HG03442 (cell line): ENCODE data around the gene VEGFD.
"Not testable (repeated sequence)": the region's sequence is repeated elsewhere in the genome, so short reads cannot be mapped to it uniquely, and the experiment has no call there.

ENCODE experiments used
- ATAC-seq: cut with Tn5 transposase; IDR thresholded peaks from one replicate; pipeline ENCODE4 v1.9.1; 2021; ENCODE audit warnings: mild to moderate bottlenecking, moderate library complexity; ENCODE audit not compliant: unreplicated experiment

Gene VEGFD

GRCh38 chrX:15314472-15314871 is 69.7 kb downstream of the VEGFD start:
- ATAC-seq = no peak

DNA sequence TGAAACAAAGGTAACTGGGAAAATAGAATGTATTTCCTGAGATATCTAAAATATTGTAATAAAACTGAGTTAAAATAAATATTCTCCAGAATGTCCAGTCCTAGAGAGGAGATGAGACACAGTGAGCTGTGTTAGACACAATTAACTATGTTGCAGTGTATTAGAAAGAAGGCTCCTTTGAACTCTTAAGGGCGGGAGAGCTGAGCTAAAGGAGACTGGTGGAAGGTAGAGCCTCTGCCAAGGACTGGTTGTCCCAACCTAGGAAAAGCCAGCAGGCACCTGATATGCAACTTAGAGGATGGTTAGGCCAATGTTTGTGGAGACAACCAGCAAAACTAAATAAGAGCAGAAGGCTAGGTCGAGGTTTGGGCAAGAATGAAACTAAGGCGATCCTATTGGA is 73.1 kb downstream of the VEGFD start:
- ATAC-seq = no peak

GRCh38 chrX:15310117-15310516 is 74.1 kb downstream of the VEGFD start:
- no peak for ATAC-seq

DNA sequence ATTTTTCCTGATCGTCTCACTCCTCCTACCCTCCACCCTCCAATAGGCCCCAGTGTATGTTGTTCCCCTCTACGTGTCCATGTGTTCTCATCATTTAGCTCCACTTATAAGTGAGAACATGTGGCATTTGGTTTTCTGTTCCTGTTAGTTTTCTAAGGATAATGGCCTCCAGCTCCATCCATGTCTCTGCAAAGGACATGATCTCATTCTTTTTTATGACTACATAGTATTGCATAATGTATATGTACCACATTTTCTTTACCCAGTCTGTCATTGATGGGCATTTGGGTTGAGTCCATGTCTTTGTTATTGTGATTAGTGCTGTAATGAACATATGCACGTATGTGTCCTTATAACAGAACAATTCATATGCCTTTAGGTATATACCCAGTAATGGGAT is 78.3 kb downstream of the VEGFD start:
- ATAC-seq = not testable (repeated sequence)

DNA sequence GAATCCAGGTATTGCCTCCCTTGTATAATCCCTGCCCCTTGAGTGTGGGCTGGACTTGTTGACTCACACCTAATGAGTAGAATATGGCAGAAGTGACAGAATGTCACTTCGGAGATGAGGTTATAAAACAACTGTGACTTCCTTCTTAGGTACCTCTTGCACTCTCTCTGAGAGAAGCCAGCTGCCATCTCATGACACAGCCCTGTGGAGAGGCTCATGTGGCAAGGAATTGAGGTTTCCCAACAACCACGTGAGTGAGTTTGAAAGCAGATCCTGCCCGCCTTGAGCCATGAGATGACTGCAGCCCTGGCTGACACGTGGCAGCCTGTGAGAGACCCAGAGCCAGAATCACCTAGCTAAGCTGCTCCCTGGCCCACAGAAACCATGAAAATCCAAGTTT is 82.3 kb downstream of the VEGFD start:
- peak; percentile 57 for ATAC-seq

DNA sequence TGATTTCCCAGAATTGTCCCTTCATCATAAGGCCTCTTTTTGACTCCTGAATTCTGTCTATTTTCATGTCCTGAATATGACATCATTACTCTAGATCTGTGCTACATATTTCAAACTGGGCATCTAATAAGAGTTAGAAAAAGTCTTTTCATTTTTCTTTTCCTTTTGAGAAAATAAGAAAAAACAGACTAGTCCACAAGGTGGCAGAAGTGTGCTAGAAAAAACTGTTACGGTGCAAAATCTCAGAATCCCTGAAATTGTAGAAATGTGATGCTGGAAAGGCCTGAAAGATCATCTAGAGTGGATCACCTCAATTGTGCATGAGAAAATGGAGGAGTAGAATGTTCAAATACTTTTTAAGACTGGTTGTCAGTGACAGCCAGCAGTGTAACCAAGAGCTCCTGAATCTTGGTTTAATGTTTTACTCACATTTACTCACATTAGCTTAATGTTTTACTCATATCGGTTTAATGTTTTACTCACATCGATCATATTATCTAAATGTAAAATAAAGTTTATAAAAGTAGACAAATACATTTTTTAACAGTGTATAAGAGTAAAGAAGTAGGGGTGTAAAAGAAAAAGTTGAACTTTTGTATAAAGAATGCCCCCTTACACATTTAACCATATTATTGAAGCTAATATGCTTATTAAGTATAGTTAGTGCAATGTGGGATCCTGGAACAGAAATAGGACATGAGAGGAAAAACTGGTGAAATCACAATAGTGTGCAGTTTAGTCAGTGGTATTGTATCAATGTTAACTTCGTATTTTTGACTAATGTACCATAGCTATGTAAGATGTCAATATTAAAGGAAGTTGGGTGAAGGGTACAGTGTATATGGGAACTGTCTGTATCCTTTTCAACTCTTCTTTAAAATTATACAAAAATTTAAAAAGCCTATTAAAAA is 84.0 kb downstream of the VEGFD start:
- ATAC-seq = no peak

- no peak for ATAC-seq
Measured at GRCh38 chrX:15298780-15299179, 85.4 kb downstream of the VEGFD start.

- ATAC-seq = no peak
Measured at GRCh38 chrX:15298201-15298600, 86.0 kb downstream of the VEGFD start.
